ENCODE results near the gene OR4D2.
A peak's percentile ranks its signal among the peaks of the same experiment; 100 is the strongest.

OR4D2 gene

GRCh38 chr17:58170622-58171021 is 3.8 kb downstream of the OR4D2 start:
- H3K27ac ChIP-seq (ENCODE audit: low read depth, low read length) = no peak overlapping the region
- no peaks in the 10 kb centered on the region for H3K79me1 ChIP-seq (ENCODE audit: low read length)
- no peak overlapping the region for H3K9ac ChIP-seq (ENCODE audit: low read length)
- H3K4me2 ChIP-seq (ENCODE audit: low read length) = no peak overlapping the region
- H2AFZ ChIP-seq (ENCODE audit: insufficient read depth, low read length, poor library complexity) = no peak overlapping the region
- H3K23ac ChIP-seq (ENCODE audit: low read length) = no peak overlapping the region
- H3K4me3 ChIP-seq (ENCODE audit: low read depth, low read length) = no peak overlapping the region
- H3K4ac ChIP-seq (ENCODE audit: low read depth, low read length) = no peak overlapping the region
- no peak overlapping the region for H2BK12ac ChIP-seq (ENCODE audit: low read length)
- no peak overlapping the region for H2BK5ac ChIP-seq (ENCODE audit: low read depth, low read length, poor library complexity)
- no peaks in the 10 kb centered on the region for H3K36me3 ChIP-seq (ENCODE audit: control insufficient read depth in 1 of 2, insufficient read depth in 2 of 2, low read length in 2 of 2)
- peaks cover 2% of the 10 kb centered on the region for H3K9me3 ChIP-seq (ENCODE audit: insufficient read depth, low read depth, low read length)
- WGBS (ENCODE audit: extremely low coverage, insufficient coverage, insufficient read length) = no CpG with 5 or more reads among the region's 4 CpGs
- no peak overlapping the region for H4K91ac ChIP-seq (ENCODE audit: low read depth, low read length)
- no peaks in the 10 kb centered on the region for H3K27me3 ChIP-seq (ENCODE audit: insufficient read depth, low read length)
- no peak overlapping the region for H3K18ac ChIP-seq (ENCODE audit: low read length)
- H2AK5ac ChIP-seq (ENCODE audit: low read length) = no peak overlapping the region
- no peak overlapping the region for H4K8ac ChIP-seq (ENCODE audit: low read depth, low read length)
- H4K12ac ChIP-seq (ENCODE audit: low read depth, low read length) = no peak overlapping the region
- no peak overlapping the region for H3K14ac ChIP-seq (ENCODE audit: low read length)
- H2BK120ac ChIP-seq (ENCODE audit: insufficient read depth, low read length, poor library complexity) = no peak overlapping the region
- H3K4me1 ChIP-seq (ENCODE audit: control insufficient read depth in 1 of 2, insufficient read depth in 2 of 2, low read length in 2 of 2) = no peaks in the 10 kb centered on the region
- no peak for DNase-seq
- no peaks in the 10 kb centered on the region for H3K79me2 ChIP-seq (ENCODE audit: control insufficient read depth, insufficient read depth, low read length, poor library complexity)

- Histone ChIP-seq H3K27ac (ENCODE audit: low read depth, low read length) (no peak overlapping the region), H3K4me1 (ENCODE audit: control insufficient read depth in 1 of 2, insufficient read depth in 2 of 2, low read length in 2 of 2) (no peaks in the 10 kb centered on the region), H3K4me2 (ENCODE audit: low read length) (no peak overlapping the region), H2BK5ac (ENCODE audit: low read depth, low read length, poor library complexity) (no peak overlapping the region), H3K14ac (ENCODE audit: low read length) (no peak overlapping the region), H2BK120ac (ENCODE audit: insufficient read depth, low read length, poor library complexity) (no peak overlapping the region), H3K36me3 (ENCODE audit: control insufficient read depth in 1 of 2, insufficient read depth in 2 of 2, low read length in 2 of 2) (no peaks in the 10 kb centered on the region), H2AFZ (ENCODE audit: insufficient read depth, low read length, poor library complexity) (no peak overlapping the region), H3K9ac (ENCODE audit: low read length) (no peak overlapping the region), H3K9me3 (ENCODE audit: insufficient read depth, low read depth, low read length) (peaks cover 2% of the 10 kb centered on the region), H3K79me2 (ENCODE audit: control insufficient read depth, insufficient read depth, low read length, poor library complexity) (no peaks in the 10 kb centered on the region), H3K79me1 (ENCODE audit: low read length) (no peaks in the 10 kb centered on the region), H4K91ac (ENCODE audit: low read depth, low read length) (no peak overlapping the region), H3K4me3 (ENCODE audit: low read depth, low read length) (no peak overlapping the region), H3K23ac (ENCODE audit: low read length) (no peak overlapping the region), H3K4ac (ENCODE audit: low read depth, low read length) (no peak overlapping the region), H3K18ac (ENCODE audit: low read length) (no peak overlapping the region), H4K12ac (ENCODE audit: low read depth, low read length) (no peak overlapping the region), H4K8ac (ENCODE audit: low read depth, low read length) (no peak overlapping the region), H3K27me3 (ENCODE audit: insufficient read depth, low read length) (no peaks in the 10 kb centered on the region), H2AK5ac (ENCODE audit: low read length) (no peak overlapping the region), H2BK12ac (ENCODE audit: low read length) (no peak overlapping the region)
- WGBS (ENCODE audit: extremely low coverage, insufficient coverage, insufficient read length) = no CpG with 5 or more reads among the region's 2 CpGs
- peak in 1 of 2 donors; percentile 25 for DNase-seq
These were observed 5.7 kb downstream of the OR4D2 start for GRCh38 chr17:58172369-58173071.

GRCh38 chr17:58174871-58175270 is 8.1 kb downstream of the OR4D2 start:
- H3K14ac ChIP-seq (ENCODE audit: low read length) = no peak overlapping the region
- H3K4me2 ChIP-seq (ENCODE audit: low read length) = no peak overlapping the region
- no peak overlapping the region for H4K12ac ChIP-seq (ENCODE audit: low read depth, low read length)
- no peak overlapping the region for H2BK120ac ChIP-seq (ENCODE audit: insufficient read depth, low read length, poor library complexity)
- DNase-seq = no peak
- H3K4ac ChIP-seq (ENCODE audit: low read depth, low read length) = no peak overlapping the region
- no peaks in the 10 kb centered on the region for H3K36me3 ChIP-seq (ENCODE audit: control insufficient read depth in 1 of 2, insufficient read depth in 2 of 2, low read length in 2 of 2)
- no peaks in the 10 kb centered on the region for H3K79me1 ChIP-seq (ENCODE audit: low read length)
- H3K4me1 ChIP-seq (ENCODE audit: control insufficient read depth in 1 of 2, insufficient read depth in 2 of 2, low read length in 2 of 2) = no peaks in the 10 kb centered on the region
- H3K9ac ChIP-seq (ENCODE audit: low read length) = no peak overlapping the region
- no peak overlapping the region for H2AK5ac ChIP-seq (ENCODE audit: low read length)
- no peak overlapping the region for H3K27ac ChIP-seq (ENCODE audit: low read depth, low read length)
- no peak overlapping the region for H3K18ac ChIP-seq (ENCODE audit: low read length)
- H2BK12ac ChIP-seq (ENCODE audit: low read length) = no peak overlapping the region
- no peaks in the 10 kb centered on the region for H3K79me2 ChIP-seq (ENCODE audit: control insufficient read depth, insufficient read depth, low read length, poor library complexity)
- no peaks in the 10 kb centered on the region for H3K27me3 ChIP-seq (ENCODE audit: insufficient read depth, low read length)
- H3K23ac ChIP-seq (ENCODE audit: low read length) = no peak overlapping the region
- H4K8ac ChIP-seq (ENCODE audit: low read depth, low read length) = no peak overlapping the region
- peaks cover 2% of the 10 kb centered on the region for H3K9me3 ChIP-seq (ENCODE audit: insufficient read depth, low read depth, low read length)
- no peak overlapping the region for H3K4me3 ChIP-seq (ENCODE audit: low read depth, low read length)
- WGBS (ENCODE audit: extremely low coverage, insufficient coverage, insufficient read length) = no CpG with 5 or more reads among the region's 3 CpGs
- no peak overlapping the region for H2AFZ ChIP-seq (ENCODE audit: insufficient read depth, low read length, poor library complexity)
- H2BK5ac ChIP-seq (ENCODE audit: low read depth, low read length, poor library complexity) = no peak overlapping the region
- no peak overlapping the region for H4K91ac ChIP-seq (ENCODE audit: low read depth, low read length)

- no peak overlapping the region for H4K12ac ChIP-seq (ENCODE audit: low read depth, low read length)
These were observed 9.4 kb downstream of the OR4D2 start for GRCh38 chr17:58176200-58176599.

More at GRCh38 chr17:58176200-58176599, 9.4 kb downstream of the OR4D2 start:
- Histone ChIP-seq H3K9me3 (ENCODE audit: insufficient read depth, low read depth, low read length) (peaks cover 2% of the 10 kb centered on the region), H3K18ac (ENCODE audit: low read length) (no peak overlapping the region), H2BK120ac (ENCODE audit: insufficient read depth, low read length, poor library complexity) (no peak overlapping the region), H4K8ac (ENCODE audit: low read depth, low read length) (no peak overlapping the region), H3K14ac (ENCODE audit: low read length) (no peak overlapping the region), H3K36me3 (ENCODE audit: control insufficient read depth in 1 of 2, insufficient read depth in 2 of 2, low read length in 2 of 2) (no peaks in the 10 kb centered on the region), H3K27ac (ENCODE audit: low read depth, low read length) (no peak overlapping the region), H3K4me2 (ENCODE audit: low read length) (no peak overlapping the region), H4K91ac (ENCODE audit: low read depth, low read length) (no peak overlapping the region), H3K9ac (ENCODE audit: low read length) (no peak overlapping the region), H3K79me2 (ENCODE audit: control insufficient read depth, insufficient read depth, low read length, poor library complexity) (no peaks in the 10 kb centered on the region), H2BK5ac (ENCODE audit: low read depth, low read length, poor library complexity) (no peak overlapping the region), H2AFZ (ENCODE audit: insufficient read depth, low read length, poor library complexity) (no peak overlapping the region), H2AK5ac (ENCODE audit: low read length) (no peak overlapping the region), H3K79me1 (ENCODE audit: low read length) (no peaks in the 10 kb centered on the region), H3K23ac (ENCODE audit: low read length) (no peak overlapping the region), H2BK12ac (ENCODE audit: low read length) (no peak overlapping the region), H3K4me1 (ENCODE audit: control insufficient read depth in 1 of 2, insufficient read depth in 2 of 2, low read length in 2 of 2) (no peaks in the 10 kb centered on the region), H3K4ac (ENCODE audit: low read depth, low read length) (no peak overlapping the region), H3K27me3 (ENCODE audit: insufficient read depth, low read length) (no peaks in the 10 kb centered on the region), H3K4me3 (ENCODE audit: low read depth, low read length) (no peak overlapping the region)
- WGBS (ENCODE audit: extremely low coverage, insufficient coverage, insufficient read length) = no CpG with 5 or more reads among the region's 7 CpGs
- DNase-seq = no peak

Data from trophoblast cell (in vitro differentiated cells and primary cell).